Measurements from ENCODE around the gene AUNIP.

DNA sequence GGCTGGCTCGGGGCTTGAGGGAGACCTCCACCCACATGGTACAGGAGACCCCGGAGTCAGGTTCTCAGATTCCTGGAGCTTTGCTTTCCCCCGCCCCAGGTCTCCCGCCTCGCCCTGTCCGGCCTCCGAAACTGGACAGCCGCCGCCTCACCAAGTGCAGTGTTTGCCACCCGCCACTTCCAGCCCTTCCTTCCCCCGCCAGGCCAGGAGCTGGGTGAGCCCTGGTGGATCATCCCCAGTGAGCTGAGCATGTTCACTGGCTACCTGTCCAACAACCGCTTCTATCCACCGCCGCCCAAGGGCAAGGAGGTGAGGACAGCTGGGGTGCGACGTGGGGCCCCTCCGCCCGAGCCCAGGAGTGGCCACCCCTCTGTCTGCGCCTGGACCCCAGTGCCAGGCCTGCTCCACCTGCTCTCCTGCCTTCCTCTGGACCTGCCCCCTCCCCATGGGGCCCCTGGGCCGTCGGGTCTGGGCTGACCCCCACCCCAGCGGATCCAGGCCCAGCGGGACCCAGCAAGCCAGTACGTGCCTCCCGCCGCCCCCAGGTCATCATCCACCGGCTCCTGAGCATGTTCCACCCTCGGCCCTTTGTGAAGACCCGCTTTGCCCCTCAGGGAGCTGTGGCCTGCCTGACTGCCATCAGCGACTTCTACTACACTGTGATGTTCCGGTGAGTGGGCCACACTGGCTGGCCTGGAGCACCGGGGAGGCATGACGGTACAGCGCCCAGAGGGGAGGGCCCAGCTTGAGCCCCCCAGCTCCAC, 50.6 kb downstream of the AUNIP start:
- TF ChIP-seq GATA2 (IDR thresholded peaks at IDR 0.05; ENCODE audit: low read depth, low read length) (no peak), GATA3 (IDR thresholded peaks at IDR 0.05; ENCODE audit: low read depth, low read length) (no peak)
